ENCODE data around the gene FCHSD2.

DNA sequence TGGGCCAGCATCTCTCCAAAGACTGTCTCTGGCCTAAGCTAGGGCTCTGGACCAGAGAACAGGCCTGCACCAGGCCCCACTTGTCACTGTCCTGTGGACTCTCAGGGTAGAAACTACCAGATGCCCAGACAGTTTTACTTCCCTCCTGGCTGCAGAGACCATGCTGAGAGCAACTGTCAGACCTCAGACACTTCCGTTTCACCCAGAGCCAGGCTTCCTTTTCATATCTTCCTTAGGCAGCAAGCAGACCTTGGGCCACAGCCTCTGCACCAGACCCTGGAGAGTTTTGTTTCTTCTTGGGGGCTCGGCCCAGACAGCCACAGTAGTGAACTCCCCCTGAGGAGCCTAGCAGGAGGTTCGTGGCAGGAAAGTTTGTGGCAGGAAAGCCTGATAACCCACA, 12.1 kb upstream of the FCHSD2 start:
- TF ChIP-seq ARNT (IDR thresholded peaks at IDR 0.05) (no peak), NFRKB (IDR thresholded peaks at IDR 0.05) (no peak), BHLHE40 (IDR thresholded peaks at IDR 0.05; ENCODE audit: borderline replicate concordance) (no peak), FOXM1 (IDR thresholded peaks at IDR 0.05; ENCODE audit: borderline replicate concordance) (no peak), SP1 (IDR thresholded peaks at IDR 0.05) (no peak), HDGF (IDR thresholded peaks at IDR 0.05; ENCODE audit: borderline replicate concordance) (no peak)
